PC-3 (cell line): ENCODE data around the gene IRF1.

Experiments
- EZH2 ChIP-seq: fragments of 300-600 bp; sonication (generic); IDR thresholded peaks from one replicate; pipeline ENCODE4 v1.6.1; 2017; ENCODE audit warnings: antibody characterized with exemption, mild to moderate bottlenecking, low read length; ENCODE audit not compliant: unreplicated experiment
- EZH2phosphoT487 ChIP-seq: fragments of 300-600 bp; sonication (generic); IDR thresholded peaks from 2 replicates; pipeline ENCODE4 v1.6.1; 2018; ENCODE audit warnings: mild to moderate bottlenecking, antibody characterized with exemption, low read length, borderline replicate concordance
- TF ChIP-seq, protein P1 (sequence below): fragments of 300-600 bp; sonication (generic); conservative IDR thresholded peaks from 2 replicates; pipeline ENCODE4 v1.5.1; 2017; ENCODE audit warnings: antibody characterized with exemption, low read depth, mild to moderate bottlenecking, low read length

DNA sequence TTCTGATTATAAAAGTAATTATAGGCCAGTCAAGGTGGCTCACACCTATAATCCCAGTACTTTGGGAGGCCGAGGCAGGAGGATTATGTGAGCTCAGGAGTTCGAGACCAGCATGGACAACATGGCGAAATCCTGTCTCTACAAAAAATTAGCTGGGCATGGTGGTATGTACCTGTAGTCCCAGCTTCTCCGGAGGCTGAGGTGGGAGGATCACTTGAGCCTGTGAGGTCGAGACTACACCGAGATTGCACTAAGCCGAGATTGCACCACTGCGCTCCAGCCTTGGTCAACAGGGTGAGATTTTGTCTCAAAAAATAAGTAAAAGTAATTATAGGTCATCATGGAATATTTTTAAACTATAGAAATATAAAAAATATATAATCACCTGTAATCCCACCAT, 18.1 kb downstream of the IRF1 start:
- TF ChIP-seq, protein P1, sequence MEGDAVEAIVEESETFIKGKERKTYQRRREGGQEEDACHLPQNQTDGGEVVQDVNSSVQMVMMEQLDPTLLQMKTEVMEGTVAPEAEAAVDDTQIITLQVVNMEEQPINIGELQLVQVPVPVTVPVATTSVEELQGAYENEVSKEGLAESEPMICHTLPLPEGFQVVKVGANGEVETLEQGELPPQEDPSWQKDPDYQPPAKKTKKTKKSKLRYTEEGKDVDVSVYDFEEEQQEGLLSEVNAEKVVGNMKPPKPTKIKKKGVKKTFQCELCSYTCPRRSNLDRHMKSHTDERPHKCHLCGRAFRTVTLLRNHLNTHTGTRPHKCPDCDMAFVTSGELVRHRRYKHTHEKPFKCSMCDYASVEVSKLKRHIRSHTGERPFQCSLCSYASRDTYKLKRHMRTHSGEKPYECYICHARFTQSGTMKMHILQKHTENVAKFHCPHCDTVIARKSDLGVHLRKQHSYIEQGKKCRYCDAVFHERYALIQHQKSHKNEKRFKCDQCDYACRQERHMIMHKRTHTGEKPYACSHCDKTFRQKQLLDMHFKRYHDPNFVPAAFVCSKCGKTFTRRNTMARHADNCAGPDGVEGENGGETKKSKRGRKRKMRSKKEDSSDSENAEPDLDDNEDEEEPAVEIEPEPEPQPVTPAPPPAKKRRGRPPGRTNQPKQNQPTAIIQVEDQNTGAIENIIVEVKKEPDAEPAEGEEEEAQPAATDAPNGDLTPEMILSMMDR, result no peak
- TF ChIP-seq EZH2, result no peak
- TF ChIP-seq EZH2phosphoT487, result no peak
